ENCODE data around the gene BANF2. TPM values are rescaled to one million over a fixed set of nuclear protein-coding genes. Genes with fewer than 3 reads are reported as not detected.

BANF2 gene
- total and polyA plus RNA-seq, 2 experiments from 2014 or later = not detected

- Mint-ChIP-seq H3K9me3 (no peaks in the 10 kb centered on the region), H3K27ac (no peak overlapping the region), H3K4me3 (no peak overlapping the region), H3K27me3 (ENCODE audit: insufficient read depth, low read depth, poor library complexity) (peaks cover 6% of the 10 kb centered on the region), H3K4me1 (peaks cover 32% of the 10 kb centered on the region), H3K36me3 (ENCODE audit: low read depth) (peaks cover 36% of the 10 kb centered on the region)
- H2AFZ ChIP-seq = no peak overlapping the region
- H3K4me2 ChIP-seq = no peak overlapping the region
- 0 out of 2 replicates have a peak, but pooled peaks cover 5% of the 10 kb centered on the region for H3K36me3 ChIP-seq (ENCODE audit: insufficient read depth)
- no peaks in the 10 kb centered on the region for H3K9me2 ChIP-seq (ENCODE audit: insufficient read depth)
- H3K79me2 ChIP-seq (replicated peaks; ENCODE audit: insufficient read depth) = peaks cover 90% of the 10 kb centered on the region
- no peak for ATAC-seq
- no peak for DNase-seq (ENCODE audit: low spot score)
- H3K4me1 ChIP-seq (ENCODE audit: insufficient read depth) = peaks cover 15% of the 10 kb centered on the region
- H3K27ac ChIP-seq (ENCODE audit: low read depth) = no peak overlapping the region
- no peaks in the 10 kb centered on the region for H3K27me3 ChIP-seq (ENCODE audit: insufficient read depth)
- peaks cover 75% of the 10 kb centered on the region for H4K20me1 ChIP-seq (replicated peaks; ENCODE audit: insufficient read depth)
- TF ChIP-seq CREB1 (CRISPR knock-in tag; IDR thresholded peaks at IDR 0.05; ENCODE audit: low read depth) = no peak
- TF ChIP-seq EZH2phosphoT487 (IDR thresholded peaks at IDR 0.05; ENCODE audit: unreplicated experiment) = no peak
- no peak for TF ChIP-seq EZH2 (IDR thresholded peaks at IDR 0.05; ENCODE audit: low read depth, unreplicated experiment)
- no peak for TF ChIP-seq ZNF114 (CRISPR knock-in tag; IDR thresholded peaks at IDR 0.05)
- TF ChIP-seq REST (IDR thresholded peaks at IDR 0.05; ENCODE audit: unreplicated experiment) = no peak
- no peak for TF ChIP-seq POLR2AphosphoS5 (IDR thresholded peaks at IDR 0.05; ENCODE audit: low read depth)
- no peak for TF ChIP-seq CTCF (conservative IDR thresholded peaks at IDR 0.05; ENCODE audit: low read depth in 2 of 2)
- TF ChIP-seq ZNF462 (CRISPR knock-in tag; IDR thresholded peaks at IDR 0.05) = no peak
- TF ChIP-seq ZNF331 (CRISPR knock-in tag; IDR thresholded peaks at IDR 0.05; ENCODE audit: low read depth) = no peak
- TF ChIP-seq JUNB (IDR thresholded peaks at IDR 0.05; ENCODE audit: unreplicated experiment) = no peak
- no peak for TF ChIP-seq ETS1 (IDR thresholded peaks at IDR 0.05)
- no peak for TF ChIP-seq STAT1 (IDR thresholded peaks at IDR 0.05; ENCODE audit: unreplicated experiment)
- no peak for TF ChIP-seq NANOG (IDR thresholded peaks at IDR 0.05; ENCODE audit: borderline replicate concordance)
- no peaks in the 10 kb centered on the region for H3F3A ChIP-seq (replicated peaks; ENCODE audit: low read depth)
- no peak overlapping the region for H3K4me3 ChIP-seq
Measured at GRCh38 chr20:17676942-17677341, 22.8 kb upstream of the BANF2 start.
